Osteocyte (in vitro differentiated cells): ENCODE measurements around the gene OR8J1. TPM values are rescaled to one million over a fixed set of nuclear protein-coding genes. Genes with fewer than 3 reads are reported as not detected.

Experiments
- DNase-seq: peaks from one replicate; pipeline ENCODE4 v3.0.0; 2021; ENCODE audit warnings: mixed read lengths; ENCODE audit not compliant: unreplicated experiment; ENCODE audit errors: extremely low spot score
- H3K27ac Mint-ChIP-seq: one replicate; pipeline ENCODE4 v1.8.0; 2021; ENCODE audit warnings: mild to moderate bottlenecking, mixed read lengths; ENCODE audit not compliant: unreplicated experiment
- H3K27me3 Mint-ChIP-seq: one replicate; pipeline ENCODE4 v1.8.0; 2021; ENCODE audit warnings: mixed read lengths; ENCODE audit not compliant: unreplicated experiment
- H3K36me3 Mint-ChIP-seq: one replicate; pipeline ENCODE4 v1.8.0; 2021; ENCODE audit warnings: mixed read lengths; ENCODE audit not compliant: unreplicated experiment
- H3K4me1 Mint-ChIP-seq: one replicate; pipeline ENCODE4 v1.8.0; 2021; ENCODE audit warnings: mixed read lengths; ENCODE audit not compliant: unreplicated experiment
- H3K4me3 Mint-ChIP-seq: one replicate; pipeline ENCODE4 v1.8.0; 2021; ENCODE audit warnings: mild to moderate bottlenecking, moderate library complexity, mixed read lengths; ENCODE audit not compliant: unreplicated experiment
- H3K9me3 Mint-ChIP-seq: one replicate; pipeline ENCODE4 v1.8.0; 2021; ENCODE audit warnings: mixed read lengths; ENCODE audit not compliant: unreplicated experiment
- CTCF ChIP-seq: fragments of 200-600 bp; sonication (generic); IDR thresholded peaks from 2 replicates; pipeline ENCODE4 v1.5.0; 2021; ENCODE audit warnings: antibody characterized with exemption, mild to moderate bottlenecking, moderate library complexity
- long read RNA-seq: library from polyadenylated mRNA; unstranded; transcript quantifications from one replicate; pipeline ENCODE4 v2.0.0, GENCODE V29; 2021
- total RNA-seq: library from RNA; stranded (reverse); gene quantifications from 2 replicates; pipeline ENCODE4 v1.2.1, GENCODE V29; 2021

Gene OR8J1
- not detected in 2 replicates for total RNA-seq
- long read RNA-seq: 0 reads

- TF ChIP-seq CTCF: no peak
- Mint-ChIP-seq H3K36me3 (no peaks in the 10 kb centered on the region), H3K4me1 (no peaks in the 10 kb centered on the region), H3K27me3 (no peaks in the 10 kb centered on the region), H3K4me3 (no peak within 1 kb of the TSS), H3K27ac (no peak within 1 kb of the TSS), H3K9me3 (no peaks in the 10 kb centered on the region)
- DNase-seq: no peak
Observed at GRCh38 chr11:56353991-56354390, at the start of gene OR8J1. OR8J1 (plus strand) TSS chr11:56354291; CDS start chr11:56360247, 5,956 bp downstream.

- no peaks in the 10 kb centered on the region for H3K4me1 Mint-ChIP-seq
- DNase-seq: no peak
- H3K9me3 Mint-ChIP-seq: peaks cover 43% of the 10 kb centered on the region
Observed at GRCh38 chr11:56307836-56308235, 46.3 kb upstream of the OR8J1 start.

GRCh38 chr11:56314844-56315243 lies 39.2 kb upstream of the OR8J1 start, which contains the start of gene OR8K3:
OR8K3 (plus strand) TSS chr11:56315144; CDS start chr11:56318307, 3,163 bp downstream.
- DNase-seq: no peak
- Mint-ChIP-seq H3K36me3 (no peaks in the 10 kb centered on the region), H3K4me3 (no peak within 1 kb of the TSS), H3K27me3 (no peaks in the 10 kb centered on the region), H3K27ac (no peak within 1 kb of the TSS), H3K4me1 (no peaks in the 10 kb centered on the region), H3K9me3 (peaks cover 11% of the 10 kb centered on the region)
- no peak for TF ChIP-seq CTCF

More at GRCh38 chr11:56307836-56308235, 46.3 kb upstream of the OR8J1 start:
- no peak for TF ChIP-seq CTCF
- Mint-ChIP-seq H3K27me3 (no peaks in the 10 kb centered on the region), H3K27ac (no peak overlapping the region), H3K4me3 (no peak overlapping the region), H3K36me3 (no peaks in the 10 kb centered on the region)

- no peak overlapping the region for H3K4me3 Mint-ChIP-seq
- TF ChIP-seq CTCF: no peak
- no peak for DNase-seq
- no peaks in the 10 kb centered on the region for H3K4me1 Mint-ChIP-seq
- H3K27me3 Mint-ChIP-seq: no peaks in the 10 kb centered on the region
- H3K9me3 Mint-ChIP-seq: peaks cover 14% of the 10 kb centered on the region
- no peak overlapping the region for H3K27ac Mint-ChIP-seq
- H3K36me3 Mint-ChIP-seq: no peaks in the 10 kb centered on the region
Observed at GRCh38 chr11:56331861-56332491, 22.1 kb upstream of the OR8J1 start.

- DNase-seq: no peak
- Mint-ChIP-seq H3K9me3 (peaks cover 9% of the 10 kb centered on the region), H3K4me3 (no peak overlapping the region), H3K27me3 (no peaks in the 10 kb centered on the region), H3K36me3 (no peaks in the 10 kb centered on the region), H3K27ac (no peak overlapping the region), H3K4me1 (no peaks in the 10 kb centered on the region)
- TF ChIP-seq CTCF: no peak
Observed at GRCh38 chr11:56333156-56333555, 20.9 kb upstream of the OR8J1 start.
